Measurements from ENCODE around the gene TUBB1. TPM values are rescaled to one million over a fixed set of nuclear protein-coding genes. Genes with fewer than 3 reads are reported as not detected.

Gene TUBB1
- total RNA-seq = not detected in 2 replicates

DNA sequence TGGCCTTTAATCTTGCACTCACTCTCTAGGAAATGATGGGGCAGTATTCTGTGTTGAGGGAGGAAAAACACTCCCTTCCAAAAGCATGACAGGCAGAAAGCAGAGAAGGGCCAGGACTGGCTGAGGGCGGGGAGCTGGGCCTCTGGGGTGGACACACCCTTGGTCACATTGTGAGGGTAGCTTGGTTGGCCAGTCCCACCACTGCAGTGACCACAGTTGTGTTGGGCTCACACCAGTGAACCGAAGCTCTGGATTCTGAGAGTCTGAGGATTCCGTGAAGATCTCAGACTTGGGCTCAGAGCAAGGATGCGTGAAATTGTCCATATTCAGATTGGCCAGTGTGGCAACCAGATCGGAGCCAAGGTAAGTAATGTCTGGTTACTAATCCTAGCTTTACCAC, at the start of gene TUBB1:
Gene TUBB1, plus strand, starts transcription at position 213 of the 400 bp plus-strand sequence. Its CDS starts 94 bp downstream, at position 307.

DNA sequence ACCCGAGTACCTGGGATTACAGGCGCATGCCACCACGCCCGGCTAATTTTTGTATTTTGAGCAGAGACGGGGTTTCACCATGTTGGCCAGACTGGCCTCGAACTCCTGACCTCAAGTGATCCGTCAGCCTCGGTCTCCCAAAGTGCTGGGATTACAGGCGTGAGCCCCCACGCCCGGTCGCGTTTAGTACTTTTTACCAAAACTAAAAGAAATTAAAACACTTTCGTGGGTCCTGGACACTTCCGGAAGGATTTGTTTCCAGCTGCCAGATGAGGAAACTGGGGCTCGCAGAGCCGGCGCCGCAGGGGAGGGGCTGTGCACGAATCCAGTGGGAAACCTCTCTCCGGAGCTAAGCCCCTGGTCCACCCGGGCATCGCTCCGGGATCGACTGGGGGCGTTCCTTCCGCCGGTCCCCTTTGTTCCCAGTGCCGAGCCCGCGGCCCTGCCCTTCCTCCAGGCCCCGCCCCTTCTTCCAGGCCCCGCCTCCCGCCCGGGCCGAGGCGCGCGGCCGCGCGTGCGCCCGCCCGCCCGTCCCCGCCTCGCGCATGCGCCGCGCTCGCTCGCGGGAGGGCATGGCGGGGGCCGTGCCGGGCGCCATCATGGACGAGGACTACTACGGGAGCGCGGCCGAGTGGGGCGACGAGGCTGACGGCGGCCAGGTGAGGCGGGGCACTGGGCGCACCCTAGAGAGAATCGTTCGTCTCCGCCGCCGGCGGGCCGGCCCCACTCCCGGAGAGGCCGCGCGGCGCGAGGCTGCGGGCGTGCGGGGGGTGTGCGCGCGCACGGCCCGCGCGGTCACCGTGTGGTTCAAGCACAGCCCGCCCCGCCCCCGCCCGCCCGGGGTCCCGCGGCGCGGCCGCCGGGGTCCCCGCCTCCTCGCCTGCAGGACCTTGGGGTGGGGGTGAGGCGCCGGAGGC, 38.3 kb upstream of the TUBB1 start, which contains the start of gene NELFCD:
Gene NELFCD, plus strand, starts transcription at position 546 of the 917 bp plus-strand sequence. Its CDS starts 54 bp downstream, at position 600.

DNA sequence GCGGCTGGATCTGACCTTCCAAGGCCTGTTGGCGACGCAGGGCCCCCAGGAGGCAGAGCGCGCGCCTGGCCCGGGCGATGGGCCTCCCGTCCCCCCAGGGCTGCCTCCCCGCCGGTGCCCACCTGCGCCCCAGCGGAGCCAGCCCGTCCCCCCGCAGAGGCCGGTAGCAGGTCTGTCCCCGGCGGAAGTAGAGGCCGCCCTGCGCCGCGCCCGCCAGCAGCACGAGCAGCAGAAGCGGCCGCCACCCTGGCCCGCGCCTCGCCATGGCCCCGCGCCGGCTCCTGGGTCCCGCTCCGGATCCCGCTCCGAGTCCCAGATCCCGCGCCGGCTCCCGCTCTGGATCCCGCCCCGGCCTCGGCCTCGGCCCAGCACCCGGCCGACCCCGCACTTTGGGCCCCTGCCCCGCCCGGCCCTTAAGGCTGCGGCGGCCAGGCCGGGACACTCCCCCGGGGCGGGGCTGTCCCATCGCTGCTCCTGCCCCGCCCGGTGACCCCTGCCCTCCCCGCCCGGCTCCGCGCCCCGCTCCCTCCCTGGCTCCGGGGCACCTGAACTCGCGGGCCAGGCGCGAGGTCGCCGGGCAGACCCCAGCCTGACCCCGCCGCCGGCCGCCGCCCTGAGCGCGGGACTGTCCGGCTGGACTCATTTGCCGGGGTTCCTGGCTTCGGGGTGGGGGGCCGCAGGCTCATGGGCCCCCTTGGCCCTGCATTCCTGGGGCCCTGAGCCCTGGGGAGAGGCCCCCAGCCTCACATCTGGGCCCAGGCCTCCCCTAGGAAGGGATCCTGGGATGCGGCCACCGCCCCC, 12.2 kb upstream of the TUBB1 start, which contains the start of gene CTSZ:
Gene CTSZ, minus strand, starts transcription at position 391 of the 801 bp plus-strand sequence. Its CDS starts 126 bp downstream, at position 265.

DNA sequence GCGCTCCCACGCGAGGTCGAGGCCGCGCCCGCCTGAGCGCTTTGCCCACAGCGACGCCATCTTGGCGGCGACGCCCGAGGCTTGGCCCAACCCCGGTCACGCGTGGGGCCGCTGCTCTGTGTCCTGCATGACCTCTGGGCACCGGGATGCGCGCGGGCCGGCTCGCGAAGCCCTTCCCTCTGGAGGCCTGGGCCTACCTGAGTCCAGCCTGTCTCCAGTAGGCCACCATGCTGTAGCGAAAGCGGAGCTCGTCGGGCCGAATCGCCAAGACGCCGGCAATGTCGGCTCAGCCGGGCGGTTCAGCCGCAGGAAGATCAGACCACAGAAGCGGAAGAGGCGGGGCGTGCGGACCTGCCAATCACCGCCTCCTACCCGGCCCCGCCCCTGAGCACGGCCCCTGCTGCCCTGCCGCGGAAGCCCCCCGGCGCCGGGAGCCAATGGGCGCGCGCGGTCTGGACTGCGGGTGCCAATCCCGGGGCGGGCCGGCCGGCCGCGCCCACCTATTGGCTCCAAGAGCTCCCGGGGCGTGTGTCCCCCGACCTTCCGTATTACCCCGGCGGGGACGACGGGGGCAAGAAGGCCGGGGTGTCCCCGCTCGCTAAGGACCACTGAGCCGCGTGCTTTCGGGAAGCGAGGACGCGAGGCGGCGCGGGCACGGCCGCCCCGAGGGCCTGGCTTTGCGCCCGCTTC, 12.9 kb downstream of the TUBB1 start, which contains the start of gene ATP5F1E:
Gene ATP5F1E, minus strand, starts transcription at position 313 of the 690 bp plus-strand sequence. Its CDS starts 84 bp downstream, at position 229.

DNA sequence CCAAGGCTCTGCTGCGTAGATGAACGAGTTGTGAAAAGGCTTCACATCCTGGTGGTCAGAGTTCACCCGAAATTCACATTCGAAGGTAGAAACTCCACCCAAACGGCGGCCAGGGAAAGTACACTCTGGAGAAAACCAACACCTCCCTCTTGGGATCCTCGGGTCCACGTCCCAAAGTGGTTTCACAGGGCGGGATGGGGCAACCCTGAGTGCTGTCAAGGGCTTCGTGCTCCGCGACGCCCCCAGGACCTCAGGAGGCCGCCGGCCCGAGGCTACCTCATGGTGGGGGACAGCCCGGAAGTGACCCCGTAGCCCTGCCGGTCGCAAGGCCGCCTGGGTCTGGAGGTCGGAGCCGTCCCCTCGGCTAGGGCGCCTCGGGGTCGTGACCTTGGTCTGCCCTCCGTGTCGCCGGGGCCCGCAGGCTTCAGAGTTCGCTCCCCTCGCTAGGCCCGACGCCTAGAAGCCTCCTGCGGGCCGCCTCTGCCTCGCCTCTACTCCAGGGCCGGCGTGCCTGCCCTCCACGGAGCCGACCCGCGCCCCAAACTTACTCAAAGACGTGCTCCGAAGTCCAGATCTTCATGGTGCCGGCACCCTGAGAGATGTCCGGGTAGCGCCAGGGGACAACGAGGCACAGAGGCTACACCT, 23.0 kb downstream of the TUBB1 start, which contains the start of gene PRELID3B:
Gene PRELID3B, minus strand, starts transcription at position 636 of the 645 bp plus-strand sequence. Its CDS starts 56 bp downstream, at position 580.

Other genes with a start within 250 kb of the TUBB1 start
- gene GNAS-AS1, start 168.5 kb upstream of the TUBB1 start, total RNA-seq = 0.11 TPM in 1 of 2 replicates, not detected in the other
- gene GNAS, start 166.7 kb upstream of the TUBB1 start, total RNA-seq = 312 TPM in 2 replicates
- gene NELFCD, start 38.2 kb upstream of the TUBB1 start, total RNA-seq = 49.1 and 60.6 TPM in 2 replicates
- gene CTSZ, start 12.2 kb upstream of the TUBB1 start, total RNA-seq = 180 and 324 TPM in 2 replicates
- gene ATP5F1E, start 12.9 kb downstream of the TUBB1 start, total RNA-seq = 65.2 and 77.9 TPM in 2 replicates
- 94.8 and 99.9 TPM in 2 replicates for gene PRELID3B, start 23.4 kb downstream of the TUBB1 start, total RNA-seq
- gene ZNF831, start 144.4 kb downstream of the TUBB1 start, total RNA-seq = 0.17 and 0.22 TPM in 2 replicates

Measured in dermis lymphatic vessel endothelial cell (primary cell).